Ramos (cell line): ENCODE results near the gene STK32A.

Experiments used
- in situ Hi-C: fragments of 300-500 bp; cut with MboI; formaldehyde crosslinking; loops from one replicate; pipeline ENCODE4 v1.14.3; 2022; ENCODE audit warnings: low sequenced_read_pairs; ENCODE audit not compliant: unreplicated experiment

STK32A gene

DNA sequence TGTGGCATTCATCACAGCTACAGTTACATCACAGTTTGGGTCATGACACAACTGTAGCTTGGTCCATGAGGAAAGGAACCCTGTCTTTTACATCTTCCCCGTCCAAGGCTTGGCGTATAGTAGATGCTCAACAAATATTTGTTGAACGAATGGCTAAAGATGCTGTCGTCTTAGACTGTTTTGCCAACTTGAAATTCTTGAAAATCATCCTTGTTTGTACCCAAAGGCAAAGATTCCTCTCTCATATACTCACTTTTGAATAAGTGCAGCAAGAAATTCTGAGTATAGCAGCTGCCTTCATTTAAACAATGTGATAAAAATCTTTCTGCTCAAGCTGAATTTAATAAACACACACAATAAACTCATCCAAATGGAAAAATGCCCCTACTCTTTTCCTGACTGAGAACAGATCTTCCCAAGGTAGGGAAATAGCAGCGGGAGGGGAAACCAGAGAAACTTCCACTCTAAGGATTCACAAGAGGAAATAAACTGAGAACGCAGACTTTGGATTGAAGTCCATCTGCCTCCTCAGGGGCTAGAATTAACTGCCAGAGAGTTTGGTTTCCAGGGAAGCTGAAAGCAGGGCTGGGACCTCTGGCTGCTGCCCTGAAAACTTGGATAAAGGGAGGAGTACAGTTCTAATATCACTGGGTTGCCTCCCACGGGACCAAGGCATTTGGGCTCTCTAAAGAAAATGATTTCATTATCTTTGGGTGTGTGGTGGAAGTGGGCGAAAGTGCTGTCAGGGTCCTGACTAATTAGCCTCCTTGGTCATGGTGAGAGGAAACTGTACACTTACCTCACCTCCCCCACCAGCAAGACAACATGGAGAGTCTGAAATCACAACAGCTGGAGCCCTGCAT lies 175.9 kb downstream of the STK32A start:
- in situ Hi-C loops, result no loop called here

DNA sequence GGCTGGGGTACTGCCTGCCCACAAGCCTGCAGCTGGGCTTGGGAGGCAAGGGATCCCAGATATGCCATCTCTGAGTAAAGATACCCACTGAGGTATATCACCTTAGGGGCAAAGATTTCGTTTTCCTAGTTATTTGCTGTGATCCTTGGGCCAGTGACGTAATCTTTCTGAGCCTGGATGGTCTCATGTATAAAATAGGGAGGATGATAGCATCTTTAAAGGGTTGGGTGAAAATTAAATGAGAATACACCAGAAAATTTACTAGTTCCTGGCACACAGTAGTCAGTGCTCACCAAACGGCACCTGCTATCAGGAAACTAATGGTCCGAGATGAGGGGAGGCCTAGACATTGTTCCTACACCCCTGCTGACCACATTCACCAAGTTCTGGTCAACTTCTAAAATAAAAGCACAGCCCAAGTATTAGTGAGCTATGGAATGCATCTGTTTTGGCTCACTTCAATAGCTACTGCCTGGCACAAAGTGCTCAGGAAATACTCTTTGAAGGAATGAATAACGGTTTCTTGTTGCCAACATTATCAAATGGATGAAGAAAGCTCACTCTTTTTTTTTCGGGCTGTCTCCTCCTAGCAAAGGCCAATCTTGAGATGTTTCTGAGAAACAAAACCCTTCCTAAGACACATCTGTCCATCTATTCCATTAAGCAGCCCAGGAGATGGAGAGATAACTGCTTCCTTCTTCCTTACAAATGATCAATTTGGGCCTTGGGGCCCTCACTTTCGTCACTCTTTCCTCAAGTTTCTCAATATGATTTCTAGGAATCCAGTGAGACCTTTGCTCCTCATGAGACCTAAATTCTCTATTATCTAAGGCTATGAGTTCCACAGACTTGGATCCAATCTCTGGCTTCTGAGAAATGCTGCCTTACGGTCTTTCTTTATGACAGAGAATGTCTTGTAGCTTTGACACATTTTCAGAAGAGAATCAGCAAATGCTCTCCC lies 176.8 kb downstream of the STK32A start:
- in situ Hi-C loops, result no loop called here

DNA sequence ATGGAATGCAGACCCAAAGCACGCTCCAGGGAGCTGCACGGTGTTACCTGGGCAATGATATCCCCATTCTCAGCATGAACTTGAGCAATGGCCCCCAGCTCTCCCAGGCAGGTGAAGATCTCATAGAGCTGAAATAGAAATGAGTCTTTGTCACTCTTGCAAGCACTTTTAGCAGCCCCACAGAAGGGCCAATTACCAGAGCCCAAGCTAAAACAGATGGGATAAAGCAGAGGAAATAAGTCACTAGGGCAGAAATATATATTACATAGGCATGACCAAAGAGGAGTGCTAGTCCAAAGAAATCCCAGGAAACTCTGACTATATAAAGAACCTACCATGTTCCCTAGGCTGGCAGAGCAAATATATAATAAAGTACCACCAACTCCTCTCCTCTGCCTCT lies 177.7 kb downstream of the STK32A start:
- in situ Hi-C loops, result no loop called here

DNA sequence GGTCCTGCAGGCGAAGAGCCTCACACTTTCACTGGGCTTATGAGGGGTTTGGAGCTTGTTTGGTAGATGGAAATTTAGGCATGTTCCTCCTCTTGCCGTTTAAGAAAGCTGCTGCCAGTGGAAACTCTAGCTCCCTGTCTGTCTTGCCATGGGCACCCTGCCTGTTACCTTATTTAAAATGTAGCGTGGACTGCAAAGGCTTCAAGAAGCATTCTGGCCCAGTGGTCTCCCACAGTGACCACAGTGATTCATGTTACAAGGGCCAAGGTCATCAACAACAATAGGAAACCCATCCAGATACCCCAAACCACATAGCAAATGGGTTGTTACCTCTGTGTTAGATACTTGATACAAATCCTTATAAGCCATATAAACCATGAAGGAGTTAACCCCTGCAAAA lies 178.4 kb downstream of the STK32A start:
- in situ Hi-C loops, result no loop called here

DNA sequence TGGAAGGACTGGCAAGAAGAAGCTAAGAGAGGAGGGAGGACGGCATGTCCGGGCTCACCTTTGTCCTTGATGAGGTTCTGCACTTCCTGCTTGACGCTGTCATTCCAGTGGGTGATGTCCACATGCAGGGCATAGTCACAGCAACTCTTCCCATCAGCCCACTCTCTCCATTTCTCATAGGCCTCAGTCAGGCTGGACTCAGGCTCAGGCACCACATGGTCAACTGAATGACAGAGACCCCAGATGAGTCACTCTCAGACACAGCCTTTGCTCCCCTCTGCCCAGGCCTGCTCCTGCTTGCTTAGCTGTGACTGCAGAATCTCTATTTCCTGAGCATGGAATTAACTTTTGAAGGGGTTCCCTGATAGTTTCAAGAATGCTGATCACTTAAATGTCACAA lies 180.8 kb downstream of the STK32A start:
- in situ Hi-C loops, result no loop called here

DNA sequence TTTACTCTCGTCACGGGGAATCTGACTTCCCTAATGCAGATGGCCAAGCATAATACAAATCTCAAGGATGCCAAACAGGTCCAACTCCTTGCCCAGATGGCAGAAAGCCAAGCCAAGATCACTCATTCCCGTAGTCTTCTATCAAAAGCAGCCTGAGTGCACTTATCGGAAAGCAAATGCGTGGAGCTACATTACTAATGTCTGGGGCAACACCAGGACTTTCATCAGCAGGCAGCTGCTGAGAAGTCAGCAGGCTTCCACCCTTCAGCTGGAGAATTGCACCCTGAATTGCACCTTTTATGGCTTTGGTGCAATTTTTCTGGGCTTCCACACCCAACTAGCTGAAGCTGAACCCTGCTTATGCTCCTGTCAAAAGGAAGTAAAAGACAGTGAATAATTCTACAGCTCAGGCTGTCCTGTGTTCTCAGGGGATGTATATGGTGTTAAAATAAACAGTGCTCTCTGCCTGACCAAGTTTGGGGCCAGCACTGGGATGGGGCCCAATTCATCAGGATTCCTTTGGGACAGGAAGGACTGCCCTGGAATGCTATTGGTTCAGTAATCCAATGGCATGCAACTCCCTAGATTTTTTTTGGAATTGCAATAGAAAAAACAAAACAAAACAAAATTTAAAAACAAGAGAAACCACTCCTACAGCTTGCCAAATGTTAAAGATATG lies 182.4 kb downstream of the STK32A start:
- in situ Hi-C loops, result no loop called here

DNA sequence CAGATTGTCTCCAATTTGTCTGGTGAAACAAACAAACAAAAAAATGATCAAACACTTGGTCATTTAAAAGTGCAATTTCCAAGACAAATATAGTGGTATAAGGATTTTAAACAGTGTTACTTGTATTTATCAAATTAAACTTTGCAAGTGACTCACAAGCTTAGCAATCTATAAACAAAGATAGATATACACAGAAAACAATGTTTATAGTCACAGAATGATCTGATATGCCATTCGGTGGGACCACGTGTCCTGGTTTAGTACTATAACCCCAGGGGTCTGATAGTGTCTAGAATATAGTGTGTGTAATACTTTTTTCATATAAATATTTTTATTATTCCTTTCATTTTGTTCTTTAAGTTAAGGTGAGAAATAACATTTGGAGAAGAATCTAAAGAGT lies 183.8 kb downstream of the STK32A start:
- in situ Hi-C loops, result no loop called here

DNA sequence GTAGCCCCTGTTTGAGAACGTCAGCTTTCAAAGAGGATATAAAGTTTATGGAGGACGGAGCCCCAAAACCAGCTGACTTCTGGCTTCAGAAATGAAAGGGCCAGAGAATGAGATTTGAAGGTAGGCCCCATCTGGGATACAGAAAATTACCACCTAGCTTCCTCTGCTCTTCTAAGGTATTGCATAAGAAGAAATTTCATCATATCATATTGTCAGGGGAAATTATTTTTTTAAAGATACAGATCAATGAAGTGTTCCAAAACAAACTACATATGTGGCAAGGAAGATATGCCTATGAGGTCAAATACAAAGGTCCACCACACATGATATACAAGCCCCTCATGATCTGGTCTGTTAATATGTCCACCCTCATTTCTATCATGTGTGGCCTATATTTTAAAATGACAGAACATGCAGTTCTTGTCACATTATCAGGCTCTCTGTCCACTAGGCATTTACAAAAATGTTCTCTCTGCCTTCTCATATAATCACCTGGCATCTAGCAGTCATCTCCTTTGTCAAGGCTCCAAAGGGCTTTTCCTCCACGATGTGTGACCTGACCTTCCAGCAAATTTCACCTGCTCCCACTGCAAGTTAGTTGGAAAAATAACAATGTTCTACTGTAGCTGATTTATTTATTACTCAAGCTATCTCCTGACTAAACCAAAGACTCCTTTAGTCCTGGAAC lies 192.0 kb downstream of the STK32A start:
- in situ Hi-C loops, result no loop called here

DNA sequence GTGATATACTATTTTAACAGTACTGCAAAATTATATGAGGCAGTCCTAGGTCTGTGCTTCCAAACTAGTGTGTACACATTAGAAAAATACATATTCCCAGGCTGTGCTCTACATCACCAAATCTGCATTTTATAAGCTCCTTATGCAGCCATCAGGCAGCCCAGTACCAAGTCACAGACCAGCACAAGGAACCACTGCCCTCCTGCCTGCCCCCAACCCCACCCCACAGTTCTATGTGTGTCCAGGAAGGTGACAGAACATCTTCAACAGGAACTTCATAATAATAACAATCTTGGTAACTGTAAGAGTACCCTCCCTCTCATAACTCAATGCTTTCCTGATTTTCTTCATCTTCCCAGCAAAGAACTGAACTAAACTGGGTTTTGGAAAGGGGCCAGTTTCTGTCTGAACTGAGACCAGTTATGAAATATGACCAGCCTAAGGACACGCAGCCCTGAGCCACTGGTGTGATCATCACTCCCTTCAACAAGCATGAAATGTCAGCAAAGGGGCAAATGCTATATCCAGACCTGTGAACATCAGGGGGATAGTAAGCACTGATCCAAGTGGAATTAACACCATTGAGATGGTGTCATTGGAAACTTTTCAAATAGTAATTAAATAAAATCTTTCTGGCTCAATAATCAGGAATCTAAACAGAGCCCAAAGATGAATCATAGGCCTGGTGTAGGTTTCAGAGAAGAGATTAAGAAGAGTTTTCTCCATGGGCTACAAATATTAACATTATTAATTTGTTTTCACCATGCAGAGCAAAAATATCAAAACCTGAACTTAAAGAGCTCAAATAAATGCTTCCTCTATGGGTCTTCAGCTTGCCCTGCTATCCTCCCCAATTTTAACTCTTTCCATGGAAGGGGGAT lies 192.9 kb downstream of the STK32A start:
- in situ Hi-C loops, result no loop called here

DNA sequence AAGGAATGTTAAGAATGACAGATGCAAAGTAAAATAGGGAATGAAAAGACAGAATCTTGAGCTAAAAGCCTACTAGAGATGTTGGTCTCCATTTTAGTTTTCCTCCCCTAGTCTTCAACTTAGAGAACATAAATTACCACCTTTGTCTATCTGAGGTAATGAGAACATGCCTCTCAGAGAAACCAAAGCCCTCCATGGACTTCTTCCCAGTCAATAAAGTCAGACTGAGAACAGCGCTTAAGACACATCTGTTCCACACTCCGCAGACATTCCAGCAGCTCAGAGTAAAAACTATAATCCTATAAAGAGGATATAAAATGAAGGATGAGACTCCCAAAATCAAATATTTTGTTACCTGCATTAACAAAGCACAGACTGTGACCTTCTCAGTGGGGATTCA lies 195.8 kb downstream of the STK32A start:
- in situ Hi-C loops, result no loop called here

DNA sequence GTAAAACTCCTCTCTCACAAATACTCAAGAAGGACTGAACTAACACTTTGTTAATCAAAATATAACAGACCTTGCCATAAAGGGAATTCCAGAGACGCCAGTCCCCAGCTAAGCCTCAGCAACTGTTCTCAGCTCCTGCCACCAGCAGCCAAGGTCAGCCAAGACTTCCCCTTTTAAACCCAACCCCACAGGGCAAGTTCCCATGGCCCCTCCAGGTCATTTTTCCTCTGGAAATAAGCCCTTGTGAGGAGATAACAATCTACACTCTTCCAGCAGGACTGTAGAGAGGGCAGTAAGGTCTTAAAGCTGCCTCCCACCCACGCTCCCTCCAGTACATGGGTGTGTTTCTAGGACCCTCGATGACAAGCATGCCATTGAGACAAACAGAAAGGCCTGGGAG lies 196.8 kb downstream of the STK32A start:
- in situ Hi-C loops, result no loop called here

DNA sequence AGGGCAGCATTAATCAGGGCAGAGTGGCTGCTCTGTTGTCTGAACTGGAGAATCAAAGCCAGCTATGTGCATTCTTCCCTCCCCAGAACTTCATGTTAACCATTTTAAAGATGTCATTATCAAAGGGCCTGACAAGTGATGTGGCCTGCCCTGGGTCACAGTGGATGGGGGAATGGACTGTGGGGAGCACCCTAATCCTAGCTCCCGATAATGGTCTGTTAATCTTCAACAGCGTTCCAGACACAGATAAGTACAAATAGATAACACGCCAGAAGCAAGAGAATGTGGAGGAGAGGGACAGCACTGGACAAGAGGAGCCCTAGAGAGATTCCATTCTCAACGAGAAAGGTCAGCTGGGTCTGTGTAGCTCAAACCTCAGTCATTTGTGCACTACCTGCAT lies 197.5 kb downstream of the STK32A start:
- in situ Hi-C loops, result no loop called here

DNA sequence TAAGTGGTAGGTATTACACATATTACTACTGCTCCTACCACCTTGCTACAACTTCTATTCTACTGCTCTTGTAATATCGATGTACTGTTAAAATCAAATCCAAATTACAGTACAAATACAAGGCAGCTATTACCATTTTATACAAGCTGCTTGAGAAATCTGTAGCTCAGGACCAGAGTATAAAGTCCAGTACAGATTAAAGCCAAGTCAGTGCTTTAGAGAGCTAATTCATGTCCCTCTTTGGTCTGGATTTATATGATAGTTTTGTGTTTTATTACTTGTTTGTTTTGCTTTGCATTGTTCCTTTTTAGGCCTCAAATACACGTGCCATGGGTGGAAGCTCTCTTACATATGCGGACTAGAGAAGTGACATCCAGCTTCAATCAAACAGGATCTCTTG lies 199.2 kb downstream of the STK32A start:
- in situ Hi-C loops, result no loop called here

DNA sequence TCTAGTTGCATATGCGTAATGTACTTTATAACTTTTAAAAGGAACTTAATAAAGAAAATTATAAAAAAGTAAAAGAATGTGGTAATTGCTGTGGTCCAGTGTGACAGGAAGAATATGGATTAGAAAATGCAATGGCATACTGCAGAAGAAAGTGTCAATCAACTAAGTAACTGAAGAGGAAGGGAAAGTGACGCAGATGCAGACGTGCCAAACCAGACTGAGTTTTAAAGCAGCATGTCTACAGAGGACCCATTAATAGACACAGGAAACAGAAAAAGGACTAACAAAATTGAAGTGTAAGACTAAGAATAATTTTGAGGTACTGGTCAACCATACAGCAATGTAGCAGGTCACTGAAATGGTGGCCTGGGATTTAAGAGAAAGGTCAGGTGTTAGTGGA lies 201.8 kb downstream of the STK32A start:
- in situ Hi-C loops, result no loop called here

DNA sequence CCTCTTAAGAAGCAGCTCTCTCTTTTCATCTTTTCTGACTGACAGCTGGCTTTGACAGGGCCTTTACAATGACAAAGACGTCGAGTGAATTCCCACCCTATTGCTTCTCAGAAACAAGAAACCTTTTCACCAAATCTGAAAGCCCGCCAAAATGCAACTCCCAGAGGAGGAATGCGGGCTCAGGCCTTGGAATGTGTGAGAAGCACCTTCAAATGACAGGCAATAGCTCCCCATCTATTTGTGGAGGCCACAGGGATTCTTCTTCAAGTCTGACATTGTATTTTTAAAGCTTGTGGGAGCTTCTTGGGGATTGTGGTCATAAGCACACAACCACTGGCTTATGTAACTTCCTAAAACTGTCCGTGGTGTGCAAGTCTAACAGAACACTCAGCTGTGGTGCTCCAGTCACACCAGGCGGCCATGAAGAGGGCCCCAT lies 202.4 kb downstream of the STK32A start:
- in situ Hi-C loops, result no loop called here
